Measurements from ENCODE around the gene TNFAIP8L2. TPM values are rescaled to one million over a fixed set of nuclear protein-coding genes. Genes with fewer than 3 reads are reported as not detected.

TNFAIP8L2 gene
- total RNA-seq, 1 experiment from 2014 or later, result not detected

DNA sequence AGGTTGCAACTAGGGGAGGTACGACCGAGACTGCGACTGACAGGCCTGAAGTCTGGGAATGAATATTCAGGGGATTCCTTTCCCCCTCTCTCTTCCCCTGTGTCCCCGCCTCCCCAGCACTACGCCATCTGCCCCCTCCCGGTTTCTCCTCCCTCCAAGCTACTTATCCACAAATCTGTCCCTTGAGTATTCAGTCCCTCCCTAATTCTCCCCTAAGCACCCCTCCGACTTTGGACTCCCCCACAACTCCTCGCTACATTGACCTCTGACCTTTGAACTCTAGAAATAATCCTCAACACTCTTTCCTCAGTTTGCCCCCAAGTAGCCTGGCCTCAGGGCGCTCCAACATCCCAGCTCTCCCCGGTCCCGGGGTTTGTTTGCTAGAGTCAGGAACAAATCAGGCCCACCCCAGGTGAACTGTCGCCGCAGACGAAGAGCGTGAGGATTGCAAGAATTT lies 8.9 kb downstream of the TNFAIP8L2 start:
- H3K4me3 Mint-ChIP-seq (ENCODE audit: low read depth, unreplicated experiment), result peak overlapping the region; percentile 95
- no peak for TF ChIP-seq CTCF (IDR thresholded peaks at IDR 0.05; ENCODE audit: unreplicated experiment)
- peaks cover 16% of the 10 kb centered on the region for H3K4me1 Mint-ChIP-seq (ENCODE audit: low read depth, unreplicated experiment)
- H3K9me3 Mint-ChIP-seq (ENCODE audit: low read depth, unreplicated experiment), result no peaks in the 10 kb centered on the region
- no peaks in the 10 kb centered on the region for H3K27me3 Mint-ChIP-seq (ENCODE audit: unreplicated experiment)
- H3K36me3 Mint-ChIP-seq (ENCODE audit: insufficient read depth, unreplicated experiment), result peaks cover 37% of the 10 kb centered on the region
- intact Hi-C loops (cut with micrococcal nuclease; ENCODE audit: unreplicated experiment), result no loop called here
- CTCF ChIA-PET, result no interaction called here
- no TSS peak for BruUV-seq (replicated peaks)
- peak; percentile 12 for DNase-seq
- peak overlapping the region; percentile 96 for H3K27ac Mint-ChIP-seq (ENCODE audit: unreplicated experiment)

- CTCF ChIA-PET, result interaction anchor here (0.5 kb wide), 1 partner anchor 66 kb away, joined by 3 read pairs; no protein-coding TSS in a partner anchor
- no peaks in the 10 kb centered on the region for H3K27me3 Mint-ChIP-seq (ENCODE audit: unreplicated experiment)
- peak within 1 kb of the TSS; percentile 96 for H3K27ac Mint-ChIP-seq (ENCODE audit: unreplicated experiment)
- H3K4me3 Mint-ChIP-seq (ENCODE audit: low read depth, unreplicated experiment), result peak within 1 kb of the TSS; percentile 95
- no peaks in the 10 kb centered on the region for H3K9me3 Mint-ChIP-seq (ENCODE audit: low read depth, unreplicated experiment)
- peaks cover 16% of the 10 kb centered on the region for H3K4me1 Mint-ChIP-seq (ENCODE audit: low read depth, unreplicated experiment)
- TF ChIP-seq CTCF (IDR thresholded peaks at IDR 0.05; ENCODE audit: unreplicated experiment), result no peak
- TSS peak; percentile 77 for BruUV-seq (replicated peaks)
- intact Hi-C loops (cut with micrococcal nuclease; ENCODE audit: unreplicated experiment), result no loop called here
- peak; percentile 97 for DNase-seq
- H3K36me3 Mint-ChIP-seq (ENCODE audit: insufficient read depth, unreplicated experiment), result peaks cover 37% of the 10 kb centered on the region
Measured at GRCh38 chr1:151165738-151166504, 9.5 kb downstream of the TNFAIP8L2 start, which contains the start of the genes LYSMD1 and SCNM1. LYSMD1 (minus strand) TSS chr1:151165902; CDS start chr1:151165258, 644 bp downstream. SCNM1 (plus strand) TSS chr1:151166144; CDS start chr1:151166153, 9 bp downstream.

GRCh38 chr1:151166505-151166956 lies 10.1 kb downstream of the TNFAIP8L2 start:
- no TSS peak for BruUV-seq (replicated peaks)
- no peaks in the 10 kb centered on the region for H3K9me3 Mint-ChIP-seq (ENCODE audit: low read depth, unreplicated experiment)
- DNase-seq, result no peak
- intact Hi-C loops (cut with micrococcal nuclease; ENCODE audit: unreplicated experiment), result no loop called here
- peaks cover 16% of the 10 kb centered on the region for H3K4me1 Mint-ChIP-seq (ENCODE audit: low read depth, unreplicated experiment)
- H3K27ac Mint-ChIP-seq (ENCODE audit: unreplicated experiment), result peak overlapping the region; percentile 96
- peak overlapping the region; percentile 95 for H3K4me3 Mint-ChIP-seq (ENCODE audit: low read depth, unreplicated experiment)
- H3K36me3 Mint-ChIP-seq (ENCODE audit: insufficient read depth, unreplicated experiment), result peaks cover 37% of the 10 kb centered on the region
- CTCF ChIA-PET, result interaction anchor here (0.5 kb wide), 1 partner anchor 67 kb away, joined by 3 read pairs; no protein-coding TSS in a partner anchor
- TF ChIP-seq CTCF (IDR thresholded peaks at IDR 0.05; ENCODE audit: unreplicated experiment), result no peak
- H3K27me3 Mint-ChIP-seq (ENCODE audit: unreplicated experiment), result no peaks in the 10 kb centered on the region

- intact Hi-C loops (cut with micrococcal nuclease; ENCODE audit: unreplicated experiment), result no loop called here
- H3K27ac Mint-ChIP-seq (ENCODE audit: unreplicated experiment), result peak overlapping the region; percentile 96
Measured at GRCh38 chr1:151167116-151167515, 10.7 kb downstream of the TNFAIP8L2 start.

More at GRCh38 chr1:151167116-151167515, 10.7 kb downstream of the TNFAIP8L2 start:
- BruUV-seq (replicated peaks), result no TSS peak
- Mint-ChIP-seq H3K4me3 (ENCODE audit: low read depth, unreplicated experiment) (peak overlapping the region; percentile 95), H3K9me3 (ENCODE audit: low read depth, unreplicated experiment) (no peaks in the 10 kb centered on the region), H3K36me3 (ENCODE audit: insufficient read depth, unreplicated experiment) (peaks cover 37% of the 10 kb centered on the region), H3K4me1 (ENCODE audit: low read depth, unreplicated experiment) (peaks cover 16% of the 10 kb centered on the region), H3K27me3 (ENCODE audit: unreplicated experiment) (no peaks in the 10 kb centered on the region)
- DNase-seq, result no peak
- CTCF ChIA-PET, result no interaction called here
- no peak for TF ChIP-seq CTCF (IDR thresholded peaks at IDR 0.05; ENCODE audit: unreplicated experiment)

Data from Calu3 (cell line).